ENCODE data around the gene FAM20A. TPM values are rescaled to one million over a fixed set of nuclear protein-coding genes. Genes with fewer than 3 reads are reported as not detected.
"Not testable (repeated sequence)": the region's sequence is repeated elsewhere in the genome, so short reads cannot be mapped to it uniquely, and the experiment has no call there.

Gene FAM20A
- total RNA-seq, 2 experiments from 2014 or later, result not detected

GRCh38 chr17:68526548-68526947 is 74.6 kb downstream of the FAM20A start:
- H3K36me3 Mint-ChIP-seq (ENCODE audit: low read depth), result peaks cover 64% of the 10 kb centered on the region
- TF ChIP-seq, protein P1, sequence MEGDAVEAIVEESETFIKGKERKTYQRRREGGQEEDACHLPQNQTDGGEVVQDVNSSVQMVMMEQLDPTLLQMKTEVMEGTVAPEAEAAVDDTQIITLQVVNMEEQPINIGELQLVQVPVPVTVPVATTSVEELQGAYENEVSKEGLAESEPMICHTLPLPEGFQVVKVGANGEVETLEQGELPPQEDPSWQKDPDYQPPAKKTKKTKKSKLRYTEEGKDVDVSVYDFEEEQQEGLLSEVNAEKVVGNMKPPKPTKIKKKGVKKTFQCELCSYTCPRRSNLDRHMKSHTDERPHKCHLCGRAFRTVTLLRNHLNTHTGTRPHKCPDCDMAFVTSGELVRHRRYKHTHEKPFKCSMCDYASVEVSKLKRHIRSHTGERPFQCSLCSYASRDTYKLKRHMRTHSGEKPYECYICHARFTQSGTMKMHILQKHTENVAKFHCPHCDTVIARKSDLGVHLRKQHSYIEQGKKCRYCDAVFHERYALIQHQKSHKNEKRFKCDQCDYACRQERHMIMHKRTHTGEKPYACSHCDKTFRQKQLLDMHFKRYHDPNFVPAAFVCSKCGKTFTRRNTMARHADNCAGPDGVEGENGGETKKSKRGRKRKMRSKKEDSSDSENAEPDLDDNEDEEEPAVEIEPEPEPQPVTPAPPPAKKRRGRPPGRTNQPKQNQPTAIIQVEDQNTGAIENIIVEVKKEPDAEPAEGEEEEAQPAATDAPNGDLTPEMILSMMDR (IDR thresholded peaks at IDR 0.05), result no peak
- intact Hi-C loops (cut with micrococcal nuclease), result no loop called here
- POLR2A ChIA-PET, result interaction anchor here (1.3 kb wide), 1 partner anchor 14 kb away, joined by 3 read pairs; the partner anchor contains the start of gene PRKAR1A
- no peaks in the 10 kb centered on the region for H3K9me3 Mint-ChIP-seq
- H3K27me3 Mint-ChIP-seq, result no peaks in the 10 kb centered on the region
- H3K4me3 Mint-ChIP-seq, result no peak overlapping the region
- ATAC-seq (no peak), DNase-seq (no peak)
- CTCF ChIA-PET, result interaction anchor here (1.1 kb wide), 1 partner anchor 7 kb away, joined by 3 read pairs; no protein-coding TSS in a partner anchor
- H3K4me1 Mint-ChIP-seq (ENCODE audit: low read depth), result peaks cover 10% of the 10 kb centered on the region
- H3K27ac Mint-ChIP-seq, result no peak overlapping the region

DNA sequence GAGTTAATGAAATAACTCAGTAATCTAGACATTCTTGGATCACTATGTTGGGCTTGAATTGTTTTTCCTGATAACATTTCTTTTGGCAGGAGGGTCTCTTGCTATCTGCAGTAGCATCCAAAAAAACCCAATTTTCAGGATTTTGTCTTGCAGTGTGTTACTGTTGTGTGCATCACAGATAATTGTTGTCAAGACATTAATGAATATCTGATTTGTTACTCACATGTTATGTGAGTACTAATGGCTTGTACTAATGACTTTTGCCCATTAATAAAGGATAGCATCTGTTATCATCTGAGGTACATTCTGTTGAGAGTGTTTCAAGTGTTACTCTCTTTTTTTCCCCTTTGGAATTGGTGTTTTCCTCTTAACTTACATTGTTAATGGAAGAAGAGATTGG is 78.9 kb downstream of the FAM20A start:
- CTCF ChIA-PET, result no interaction called here
- no peaks in the 10 kb centered on the region for H3K27me3 Mint-ChIP-seq
- no peaks in the 10 kb centered on the region for H3K9me3 Mint-ChIP-seq
- peaks cover 22% of the 10 kb centered on the region for H3K4me1 Mint-ChIP-seq (ENCODE audit: low read depth)
- peaks cover 58% of the 10 kb centered on the region for H3K36me3 Mint-ChIP-seq (ENCODE audit: low read depth)
- DNase-seq (no peak), ATAC-seq (no peak)
- POLR2A ChIA-PET, result no interaction called here
- TF ChIP-seq, protein P1 (IDR thresholded peaks at IDR 0.05), result no peak
- no peak overlapping the region for H3K4me3 Mint-ChIP-seq
- no peak overlapping the region for H3K27ac Mint-ChIP-seq
- intact Hi-C loops (cut with micrococcal nuclease), result no loop called here

DNA sequence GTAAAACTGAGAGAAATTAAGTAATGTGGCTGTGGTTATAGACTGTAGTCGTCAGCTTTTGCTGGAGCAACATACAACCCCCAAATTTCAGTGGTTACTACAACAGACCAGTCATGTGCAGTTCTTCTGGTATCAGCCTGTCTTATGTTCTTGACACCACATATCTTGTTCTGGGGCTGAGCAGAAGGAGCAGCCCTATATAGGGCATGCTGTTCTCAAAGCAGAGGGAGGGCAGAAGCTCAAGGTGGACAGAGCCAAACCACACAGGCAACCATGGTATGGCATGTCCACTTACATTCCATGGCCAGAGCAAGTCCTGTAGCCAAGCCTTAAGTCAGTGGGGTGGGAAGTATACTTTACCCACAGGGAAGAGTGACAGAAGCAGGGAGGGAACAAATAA is 81.3 kb downstream of the FAM20A start:
- POLR2A ChIA-PET, result no interaction called here

GRCh38 chr17:68519051-68519450 is 82.1 kb downstream of the FAM20A start:
- intact Hi-C loops (cut with micrococcal nuclease); CTCF ChIA-PET: not testable (repeated sequence)
- peaks cover 47% of the 10 kb centered on the region for H3K4me1 Mint-ChIP-seq (ENCODE audit: low read depth)

More for the DNA sequence above, 81.3 kb downstream of the FAM20A start:
- H3K27ac Mint-ChIP-seq, result no peak overlapping the region
- no peak overlapping the region for H3K4me3 Mint-ChIP-seq
- H3K9me3 Mint-ChIP-seq, result no peaks in the 10 kb centered on the region
- ATAC-seq, result no peak
- H3K36me3 Mint-ChIP-seq (ENCODE audit: low read depth), result peaks cover 56% of the 10 kb centered on the region
- H3K27me3 Mint-ChIP-seq, result no peaks in the 10 kb centered on the region
- CTCF ChIA-PET, result no interaction called here
- TF ChIP-seq, protein P1 (IDR thresholded peaks at IDR 0.05), result no peak
- intact Hi-C loops (cut with micrococcal nuclease), result no loop called here
- no peak for DNase-seq
- H3K4me1 Mint-ChIP-seq (ENCODE audit: low read depth), result peaks cover 38% of the 10 kb centered on the region

GRCh38 chr17:68518063-68518815 is 82.9 kb downstream of the FAM20A start:
- H3K9me3 Mint-ChIP-seq, result no peaks in the 10 kb centered on the region
- POLR2A ChIA-PET, result no interaction called here
- DNase-seq, result no peak
- peaks cover 56% of the 10 kb centered on the region for H3K36me3 Mint-ChIP-seq (ENCODE audit: low read depth)
- H3K27me3 Mint-ChIP-seq, result no peaks in the 10 kb centered on the region
- TF ChIP-seq, protein P1 (IDR thresholded peaks at IDR 0.05), result no peak
- intact Hi-C loops (cut with micrococcal nuclease), result no loop called here
- CTCF ChIA-PET, result no interaction called here
- H3K4me1 Mint-ChIP-seq (ENCODE audit: low read depth), result peaks cover 55% of the 10 kb centered on the region
- no peak for ATAC-seq
- H3K4me3 Mint-ChIP-seq, result no peak overlapping the region
- H3K27ac Mint-ChIP-seq, result no peak overlapping the region

More at GRCh38 chr17:68519051-68519450, 82.1 kb downstream of the FAM20A start:
- POLR2A ChIA-PET, H3K27me3 Mint-ChIP-seq, ATAC-seq, H3K4me3 Mint-ChIP-seq, H3K27ac Mint-ChIP-seq, DNase-seq, H3K9me3 Mint-ChIP-seq: not testable (repeated sequence)
- peaks cover 55% of the 10 kb centered on the region for H3K36me3 Mint-ChIP-seq (ENCODE audit: low read depth)

DNA sequence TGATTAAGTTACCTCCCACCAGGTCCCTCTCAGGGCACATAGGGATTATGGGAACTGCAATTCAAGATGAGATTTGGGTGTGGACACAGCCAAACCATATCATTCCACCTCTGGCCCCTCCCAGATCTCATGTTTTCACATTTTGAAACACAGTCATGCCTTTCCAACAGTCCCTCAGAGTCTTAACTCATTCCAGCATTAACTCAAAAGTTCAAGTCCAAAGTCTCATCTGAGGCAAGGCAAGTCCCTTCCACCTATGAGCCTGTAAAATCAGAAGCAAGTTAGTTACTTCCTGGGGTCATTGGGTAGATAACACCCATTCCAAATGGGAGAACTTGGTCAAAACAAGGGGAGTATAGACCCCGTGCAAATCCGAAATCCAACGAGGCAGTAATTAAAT is 83.6 kb downstream of the FAM20A start:
- H3K27me3 Mint-ChIP-seq; CTCF ChIA-PET; POLR2A ChIA-PET; H3K9me3 Mint-ChIP-seq; H3K27ac Mint-ChIP-seq; H3K4me3 Mint-ChIP-seq; ATAC-seq; intact Hi-C loops (cut with micrococcal nuclease); DNase-seq: not testable (repeated sequence)
- peaks cover 50% of the 10 kb centered on the region for H3K4me1 Mint-ChIP-seq (ENCODE audit: low read depth)
- H3K36me3 Mint-ChIP-seq (ENCODE audit: low read depth), result peaks cover 56% of the 10 kb centered on the region
